ENCODE results near the gene OGT.

Gene OGT

GRCh38 chrX:71619193-71619592 lies 86.3 kb downstream of the OGT start:
- in situ Hi-C loops (cut with MboI; ENCODE audit: low sequenced_read_pairs), result no loop called here

DNA sequence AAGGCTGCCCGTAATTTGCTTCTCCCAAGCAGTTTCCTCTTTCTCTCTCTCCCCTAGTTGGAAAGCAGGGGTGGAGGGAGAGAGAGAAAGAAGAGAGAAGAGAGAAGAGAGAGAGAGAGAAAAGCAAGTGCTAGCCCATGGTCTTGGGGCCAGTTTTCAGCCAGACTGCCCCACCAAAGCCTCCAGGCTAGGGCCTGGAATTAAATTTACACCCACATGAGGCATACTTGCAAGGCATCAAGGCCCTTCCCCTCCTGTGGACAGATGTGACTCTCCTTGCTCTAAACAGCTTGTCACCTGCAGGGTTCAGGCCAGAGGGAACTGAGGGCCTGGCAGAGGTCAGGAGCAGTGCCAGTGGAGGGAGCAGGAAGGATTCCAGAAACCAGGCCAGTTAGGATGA lies 87.1 kb downstream of the OGT start:
- in situ Hi-C loops (cut with MboI; ENCODE audit: low sequenced_read_pairs), result no loop called here

DNA sequence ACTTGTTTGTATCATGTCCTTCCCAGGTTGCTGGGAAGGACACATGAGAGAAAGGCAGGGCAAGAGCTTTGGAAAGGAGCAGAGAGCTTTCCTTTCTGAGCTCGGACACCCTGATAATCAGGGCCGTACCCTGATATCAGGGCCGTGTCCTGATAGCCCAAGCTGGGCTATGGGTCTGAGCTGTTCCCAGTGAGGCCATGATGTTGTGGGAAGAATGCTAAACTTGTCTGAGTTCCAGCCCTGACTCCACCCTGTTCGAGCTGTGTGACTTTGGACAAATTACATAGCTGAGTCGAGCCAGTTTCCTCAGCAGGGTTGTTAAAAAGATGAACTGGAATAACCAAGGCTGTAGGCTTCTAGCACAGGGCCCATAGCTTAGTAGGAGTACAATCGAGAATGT lies 88.7 kb downstream of the OGT start:
- in situ Hi-C loops (cut with MboI; ENCODE audit: low sequenced_read_pairs), result no loop called here

- in situ Hi-C loops (cut with MboI; ENCODE audit: low sequenced_read_pairs), result no loop called here
Observed at GRCh38 chrX:71622032-71622575, 89.2 kb downstream of the OGT start.

DNA sequence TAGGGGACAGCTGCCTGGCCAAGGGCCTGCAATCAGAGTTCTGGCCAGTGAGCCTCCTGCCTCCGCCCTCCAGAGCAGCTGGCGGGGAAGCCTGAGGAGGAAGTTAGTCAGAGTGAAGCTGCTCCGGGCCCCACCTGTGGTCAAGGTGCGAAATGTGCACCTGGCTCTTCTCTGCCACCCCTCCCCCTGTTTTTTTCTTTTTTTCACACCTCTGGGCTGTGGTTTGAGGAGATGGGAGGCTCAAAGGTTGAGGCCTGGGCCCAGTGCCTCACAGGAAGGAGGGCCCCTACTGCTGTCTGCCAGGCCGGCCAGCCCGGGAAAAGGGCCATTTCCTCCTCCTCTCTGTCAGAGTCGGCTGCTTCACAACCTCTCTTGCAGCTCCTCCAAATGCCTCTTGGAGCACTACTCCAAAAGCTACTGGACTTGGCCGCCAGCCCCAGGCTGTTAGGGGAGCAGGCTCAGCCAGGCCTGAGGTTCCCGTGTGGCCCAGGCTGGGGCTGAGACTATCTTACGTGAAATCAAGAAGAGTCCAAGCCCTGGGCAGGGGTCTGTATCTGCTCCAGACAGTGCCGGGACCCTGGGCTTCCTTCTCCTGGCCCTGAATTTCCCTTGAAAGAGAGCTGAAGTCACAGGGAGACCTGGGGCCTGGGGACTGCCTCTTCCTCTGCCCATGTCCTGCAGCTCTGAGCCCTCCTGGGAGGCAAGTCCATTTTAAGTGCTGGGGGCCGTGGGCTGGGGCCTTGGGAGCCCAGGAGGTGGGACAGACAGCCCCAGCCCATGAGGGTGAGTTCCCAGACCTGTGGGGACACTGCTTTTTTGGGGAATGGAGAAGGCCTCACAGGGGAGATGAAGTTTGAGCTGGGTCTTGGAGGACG lies 89.9 kb downstream of the OGT start:
- in situ Hi-C loops (cut with MboI; ENCODE audit: low sequenced_read_pairs), result no loop called here

DNA sequence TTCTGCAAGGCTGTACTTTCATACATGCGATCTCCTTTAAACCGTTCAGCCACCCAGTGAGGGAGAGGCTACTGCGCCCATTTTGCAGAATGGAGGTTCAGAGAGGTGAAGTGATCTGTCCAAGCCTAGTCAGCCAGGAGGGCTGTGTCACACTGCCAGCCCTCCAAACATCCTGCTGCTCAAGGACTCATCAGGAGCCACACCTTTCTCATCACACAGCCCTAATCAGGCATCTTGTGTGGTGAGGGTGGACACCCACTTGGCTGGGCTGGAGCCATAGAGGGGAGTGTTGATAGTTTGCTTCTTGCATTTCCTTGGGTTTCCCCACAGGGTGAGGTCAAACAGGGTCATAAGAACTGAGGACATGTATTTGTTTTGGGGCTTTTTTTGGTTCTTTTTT lies 90.8 kb downstream of the OGT start:
- in situ Hi-C loops (cut with MboI; ENCODE audit: low sequenced_read_pairs), result no loop called here

GRCh38 chrX:71625471-71625870 lies 92.6 kb downstream of the OGT start:
- in situ Hi-C loops (cut with MboI; ENCODE audit: low sequenced_read_pairs), result no loop called here
